Ectodermal cell (in vitro differentiated cells): ENCODE results near the gene PRRT1B.
"Not testable (repeated sequence)": the region's sequence is repeated elsewhere in the genome, so short reads cannot be mapped to it uniquely, and the experiment has no call there.

ENCODE experiments used
- H3K27ac ChIP-seq: 2 replicates; pipeline ENCODE4 v1.7.0; 2013; ENCODE audit warnings: mild to moderate bottlenecking, low read depth, low read length; ENCODE audit not compliant: insufficient read depth, poor library complexity, severe bottlenecking
- H3K27me3 ChIP-seq: 2 replicates; pipeline ENCODE4 v1.7.0; 2013; ENCODE audit warnings: mild to moderate bottlenecking, low read length; ENCODE audit not compliant: insufficient read depth, control insufficient read depth, poor library complexity, severe bottlenecking
- H3K36me3 ChIP-seq: one replicate; pipeline ENCODE4 v1.7.0; 2013; ENCODE audit warnings: low read length; ENCODE audit not compliant: control insufficient read depth, insufficient read depth
- H3K4me1 ChIP-seq: one replicate; pipeline ENCODE4 v1.7.0; 2013; ENCODE audit warnings: low read length; ENCODE audit not compliant: control insufficient read depth, insufficient read depth
- H3K4me3 ChIP-seq: 2 replicates; pipeline ENCODE4 v1.7.0; 2013; ENCODE audit warnings: low read depth, low read length, control low read depth; ENCODE audit not compliant: insufficient read depth
- H3K9me3 ChIP-seq: 2 replicates; pipeline ENCODE4 v1.7.0; 2013; ENCODE audit warnings: mild to moderate bottlenecking, low read length, moderate library complexity; ENCODE audit not compliant: control insufficient read depth
- WGBS, 2 experiments: methylation state at CpG; one replicate each; pipeline ENCODE4 v1.1.7; 2013; ENCODE audit warnings: missing lambda C conversion rate in 2 of 2; 5-methylcytosine and 5-hydroxymethylcytosine counted together

The PRRT1B gene

GRCh38 chr9:131550465-131550864 lies 5.1 kb downstream of the PRRT1B start:
- not testable (repeated sequence) for H3K36me3 ChIP-seq, H3K27ac ChIP-seq, H3K4me3 ChIP-seq, H3K9me3 ChIP-seq, H3K4me1 ChIP-seq
- WGBS, 2 experiments, result 92 to 93% methylated on average over 8 of the region's 8 CpGs
- H3K27me3 ChIP-seq, result peaks cover 42% of the 10 kb centered on the region

GRCh38 chr9:131552030-131552429 lies 6.7 kb downstream of the PRRT1B start:
- H3K4me1 ChIP-seq, result no peaks in the 10 kb centered on the region
- no peak overlapping the region for H3K27ac ChIP-seq
- no peaks in the 10 kb centered on the region for H3K9me3 ChIP-seq
- peaks cover 35% of the 10 kb centered on the region for H3K27me3 ChIP-seq
- H3K4me3 ChIP-seq, result no peak overlapping the region
- WGBS, 2 experiments, result 78 to 91% methylated on average over 6 of the region's 6 CpGs
- H3K36me3 ChIP-seq, result no peaks in the 10 kb centered on the region

DNA sequence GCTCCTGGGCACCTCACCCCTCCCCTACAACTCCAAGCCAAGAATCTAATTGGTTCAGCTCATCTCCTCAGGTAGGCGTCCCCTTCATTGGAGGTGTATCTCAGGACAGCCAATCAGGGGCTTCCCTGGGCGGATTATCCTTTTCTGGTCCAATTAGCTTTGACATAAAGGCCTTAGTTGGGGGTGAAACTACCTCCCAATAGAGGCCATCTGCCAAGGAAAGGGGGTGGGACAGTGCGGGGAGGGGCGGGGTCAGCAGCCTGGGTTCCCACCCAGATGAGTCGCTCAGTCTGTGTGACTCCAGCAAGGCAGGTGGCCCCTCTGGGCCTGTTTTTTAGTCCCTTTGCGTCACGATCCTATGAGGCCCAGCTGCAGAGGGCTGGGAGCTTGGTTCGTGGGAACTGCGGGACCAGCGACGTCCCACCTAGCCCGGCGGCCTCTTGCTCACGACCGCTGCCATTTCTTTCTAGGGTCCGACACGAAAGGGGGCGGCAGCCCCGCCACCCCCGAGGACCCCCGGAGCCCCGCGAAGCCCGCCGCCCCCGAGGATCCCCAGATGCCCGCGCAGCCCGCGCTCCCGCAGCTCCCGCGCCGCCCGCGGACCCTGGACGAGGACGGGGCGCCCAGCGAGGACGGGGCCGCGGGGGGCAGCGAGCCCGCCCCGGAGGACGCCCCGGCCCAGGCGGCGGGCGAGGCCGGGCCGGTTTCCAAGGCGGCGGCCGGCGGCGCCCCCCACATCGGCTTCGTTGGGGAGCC lies 8.9 kb downstream of the PRRT1B start:
- peaks cover 33% of the 10 kb centered on the region for H3K27me3 ChIP-seq
- no peaks in the 10 kb centered on the region for H3K36me3 ChIP-seq
- no peak overlapping the region for H3K4me3 ChIP-seq
- 33 to 35% methylated on average over 60 of the region's 60 CpGs for WGBS, 2 experiments
- H3K27ac ChIP-seq, result no peak overlapping the region
- no peaks in the 10 kb centered on the region for H3K9me3 ChIP-seq
- H3K4me1 ChIP-seq, result no peaks in the 10 kb centered on the region

GRCh38 chr9:131554843-131555351 lies 9.6 kb downstream of the PRRT1B start:
- WGBS, 2 experiments, result 20 to 26% methylated on average over 54 of the region's 54 CpGs
- Histone ChIP-seq H3K27ac (no peak overlapping the region), H3K4me3 (peak overlapping the region; percentile 11), H3K36me3 (no peaks in the 10 kb centered on the region), H3K9me3 (no peaks in the 10 kb centered on the region), H3K4me1 (no peaks in the 10 kb centered on the region), H3K27me3 (peaks cover 33% of the 10 kb centered on the region)

DNA sequence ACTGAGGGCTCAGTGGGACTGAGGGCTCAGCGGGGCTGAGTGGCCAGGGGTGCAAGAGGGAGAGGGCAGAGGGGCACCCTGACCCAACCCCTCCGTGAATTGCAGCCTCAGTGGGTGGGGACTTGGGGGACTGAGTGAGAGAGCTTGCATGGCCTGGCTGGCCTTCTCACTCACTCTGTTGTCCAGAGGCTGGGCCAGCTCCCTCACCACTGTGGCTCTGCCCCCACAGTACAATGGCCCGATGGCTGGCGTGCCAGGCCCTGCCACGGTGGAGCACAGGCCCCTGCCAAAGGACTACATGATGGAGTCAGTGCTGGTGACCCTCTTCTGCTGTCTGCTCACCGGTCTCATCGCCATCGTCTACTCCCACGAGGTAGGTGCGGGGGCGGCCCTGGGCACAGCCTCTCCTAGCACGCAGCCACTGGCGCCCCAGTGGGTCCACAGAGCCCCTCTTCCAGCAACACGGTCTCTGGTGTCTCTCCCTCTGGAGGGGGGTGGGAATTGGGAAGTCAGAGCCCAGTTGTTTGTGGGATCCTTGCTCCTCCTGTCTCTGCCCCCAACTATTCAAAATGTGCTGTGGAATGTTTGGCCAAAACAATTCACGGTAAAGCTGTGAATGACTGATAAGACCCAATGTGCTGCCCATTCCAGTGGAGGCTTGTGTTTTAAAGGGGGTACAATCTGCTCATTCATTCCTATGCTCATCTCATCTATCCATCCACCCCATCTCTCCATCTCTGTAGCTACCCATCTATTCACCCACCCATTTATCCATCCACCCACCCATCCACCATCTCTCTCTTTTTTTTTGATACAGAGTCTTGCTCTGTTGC lies 10.7 kb downstream of the PRRT1B start:
- H3K36me3 ChIP-seq, result no peaks in the 10 kb centered on the region
- no peaks in the 10 kb centered on the region for H3K9me3 ChIP-seq
- no peaks in the 10 kb centered on the region for H3K4me1 ChIP-seq
- peaks cover 33% of the 10 kb centered on the region for H3K27me3 ChIP-seq
- 94% methylated on average over 15 of the region's 15 CpGs for WGBS, 2 experiments
- no peak overlapping the region for H3K4me3 ChIP-seq
- H3K27ac ChIP-seq, result no peak overlapping the region

DNA sequence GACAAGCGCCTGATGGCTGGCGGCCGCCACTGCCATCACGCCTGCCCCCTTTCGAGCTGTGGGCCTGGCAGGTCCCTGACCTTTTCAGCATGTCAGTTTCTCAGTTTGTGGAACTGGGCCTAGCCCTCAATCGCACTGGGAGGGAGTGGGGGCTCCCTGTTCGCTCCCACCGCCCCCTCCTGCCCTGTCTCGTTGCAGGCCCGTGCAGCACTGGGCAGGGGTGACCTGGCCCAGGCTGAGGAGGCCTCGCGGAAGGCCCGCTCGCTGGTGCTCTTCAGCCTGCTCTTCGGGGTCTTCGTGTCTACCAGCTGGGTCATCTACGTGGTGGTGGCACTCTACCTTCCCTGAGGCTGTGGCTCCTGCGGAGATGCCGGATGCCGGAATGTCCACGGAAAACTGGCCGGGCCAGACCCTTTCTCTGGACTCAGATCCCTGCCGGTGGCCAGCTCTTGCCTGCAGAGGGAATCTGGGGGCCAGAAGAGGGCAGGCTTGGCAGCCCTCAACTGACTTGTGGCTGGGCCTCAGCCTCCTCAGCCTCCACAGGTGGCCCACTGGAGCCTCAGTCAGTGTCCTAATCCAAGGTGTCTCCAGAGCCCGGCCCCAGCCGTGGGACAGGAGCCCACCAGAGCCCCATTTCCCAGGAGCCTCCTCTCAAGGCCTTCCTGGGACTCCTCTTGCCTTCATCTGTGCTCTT lies 12.7 kb downstream of the PRRT1B start:
- H3K27ac ChIP-seq, result no peak overlapping the region
- no peak overlapping the region for H3K4me3 ChIP-seq
- H3K36me3 ChIP-seq, result no peaks in the 10 kb centered on the region
- H3K4me1 ChIP-seq, result no peaks in the 10 kb centered on the region
- H3K27me3 ChIP-seq, result peaks cover 33% of the 10 kb centered on the region
- no peaks in the 10 kb centered on the region for H3K9me3 ChIP-seq
- 93% methylated on average over 25 of the region's 25 CpGs for whole genome bisulfite sequencing, 2 experiments

- Histone ChIP-seq H3K4me3 (no peak overlapping the region), H3K27ac (no peak overlapping the region), H3K27me3 (peaks cover 18% of the 10 kb centered on the region), H3K9me3 (no peaks in the 10 kb centered on the region), H3K36me3 (no peaks in the 10 kb centered on the region), H3K4me1 (no peaks in the 10 kb centered on the region)
- 13 to 28% methylated on average over 1 of the region's 1 CpG for WGBS, 2 experiments
These were observed 14.2 kb downstream of the PRRT1B start for GRCh38 chr9:131559421-131560000.

GRCh38 chr9:131562032-131562959 lies 17.0 kb downstream of the PRRT1B start:
- WGBS, 2 experiments, result 73 to 86% methylated on average over 7 to 8 of the region's 9 CpGs
- Histone ChIP-seq H3K36me3 (no peaks in the 10 kb centered on the region), H3K9me3 (no peaks in the 10 kb centered on the region), H3K27me3 (no peaks in the 10 kb centered on the region), H3K4me3 (no peak overlapping the region), H3K27ac (no peak overlapping the region), H3K4me1 (no peaks in the 10 kb centered on the region)

DNA sequence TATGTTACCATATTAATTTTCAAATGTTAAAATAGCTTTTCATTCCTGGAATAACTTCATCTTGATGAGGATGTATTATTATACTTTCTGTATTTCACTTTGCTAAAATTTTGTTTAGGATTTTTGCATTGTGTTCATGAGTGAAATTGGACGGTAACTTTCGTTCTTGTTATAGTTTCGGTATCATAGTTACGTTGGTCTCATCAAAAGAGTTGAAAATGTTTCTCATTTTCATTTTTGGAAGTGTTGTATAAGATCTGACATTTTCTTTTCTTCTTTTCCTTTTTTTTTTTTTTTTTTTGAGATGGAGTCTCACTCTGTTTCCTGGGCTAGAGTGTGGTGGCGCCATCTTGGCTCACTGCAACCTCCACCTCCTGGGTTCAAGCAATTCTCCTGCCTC lies 20.0 kb downstream of the PRRT1B start:
- Histone ChIP-seq H3K27me3 (no peaks in the 10 kb centered on the region), H3K4me1 (no peaks in the 10 kb centered on the region), H3K9me3 (no peaks in the 10 kb centered on the region), H3K36me3 (no peaks in the 10 kb centered on the region), H3K4me3 (no peak overlapping the region), H3K27ac (no peak overlapping the region)
- WGBS, 2 experiments, result 91 to 93% methylated on average over 4 to 5 of the region's 5 CpGs
